HG03095 (cell line): ENCODE data around the gene TRIM66.

ENCODE experiments used
- ATAC-seq: cut with Tn5 transposase; IDR thresholded peaks from one replicate; pipeline ENCODE4 v1.9.1; 2021; ENCODE audit warnings: moderate library complexity; ENCODE audit not compliant: unreplicated experiment

The TRIM66 gene

DNA sequence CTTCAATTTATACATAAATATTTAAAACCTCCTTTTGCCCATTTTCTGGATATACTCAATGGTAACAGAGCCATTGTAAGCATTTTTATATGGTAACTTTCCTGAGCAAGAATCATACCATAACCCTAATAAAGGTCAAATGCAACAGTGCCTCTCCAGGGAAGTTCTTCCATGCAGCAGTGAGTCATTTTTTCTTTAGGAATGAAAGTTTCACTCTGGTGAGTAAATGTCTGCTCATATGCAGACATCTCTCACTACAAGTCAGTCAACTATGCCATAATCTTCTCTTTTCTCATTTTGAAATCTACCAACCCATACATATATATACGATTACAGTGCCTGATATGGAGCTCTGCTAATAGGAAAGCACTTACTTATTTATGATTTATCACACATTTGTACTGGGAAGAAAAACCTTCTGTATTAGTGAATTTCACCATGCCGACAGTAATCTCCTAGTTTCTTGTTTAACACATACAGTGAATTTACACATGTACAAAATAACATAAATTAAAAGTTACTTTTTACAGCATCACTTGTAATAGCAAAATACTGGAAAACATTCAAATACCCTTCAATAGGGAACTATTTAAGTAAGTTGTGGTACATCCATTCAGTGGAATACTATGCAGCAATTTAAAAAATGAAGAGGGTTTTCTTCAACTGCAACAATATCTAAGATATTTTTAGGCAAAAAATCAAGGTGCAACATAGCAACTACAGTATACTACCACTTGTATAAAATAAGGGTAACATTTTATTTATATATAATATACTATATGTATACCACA is 104.5 kb downstream of the TRIM66 start:
- ATAC-seq = no peak

DNA sequence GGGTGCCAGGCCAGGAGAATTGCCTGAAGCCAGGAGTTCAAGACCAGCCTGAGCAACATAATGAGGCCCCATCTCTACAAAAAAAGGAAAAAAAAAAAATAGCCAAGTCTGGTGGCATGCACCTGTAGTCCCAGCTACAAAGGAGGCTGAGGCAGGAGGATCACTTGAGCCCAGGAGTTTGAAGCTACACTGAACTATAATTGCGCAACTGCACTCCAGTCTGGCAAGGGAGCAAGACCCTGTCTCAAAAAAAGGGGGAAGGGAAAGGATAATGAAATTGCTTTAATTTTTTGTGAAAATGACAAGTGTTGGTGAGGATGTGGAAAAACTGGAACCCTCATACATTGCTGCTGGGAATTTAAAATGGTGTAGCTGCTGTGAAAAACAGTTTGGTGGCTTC is 107.7 kb downstream of the TRIM66 start:
- no peak for ATAC-seq

DNA sequence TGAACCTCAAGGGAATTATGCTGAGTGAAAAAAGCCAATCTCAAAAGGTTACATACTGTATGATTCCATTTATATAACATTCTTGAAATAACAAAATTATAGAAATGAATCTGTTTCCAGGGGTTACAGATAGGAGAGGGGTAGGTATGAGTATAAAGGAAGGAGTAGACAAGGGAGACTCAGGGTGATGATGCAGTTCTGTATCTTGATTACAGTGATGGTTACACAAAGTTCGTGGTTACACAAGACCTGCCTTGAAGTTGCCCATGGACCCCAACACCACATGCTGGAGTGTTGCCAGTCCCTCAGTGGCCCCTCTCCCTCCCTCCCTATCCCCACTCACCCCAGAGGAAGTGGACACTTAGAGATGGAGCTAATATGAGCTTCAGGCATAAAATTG is 108.7 kb downstream of the TRIM66 start:
- ATAC-seq = no peak

DNA sequence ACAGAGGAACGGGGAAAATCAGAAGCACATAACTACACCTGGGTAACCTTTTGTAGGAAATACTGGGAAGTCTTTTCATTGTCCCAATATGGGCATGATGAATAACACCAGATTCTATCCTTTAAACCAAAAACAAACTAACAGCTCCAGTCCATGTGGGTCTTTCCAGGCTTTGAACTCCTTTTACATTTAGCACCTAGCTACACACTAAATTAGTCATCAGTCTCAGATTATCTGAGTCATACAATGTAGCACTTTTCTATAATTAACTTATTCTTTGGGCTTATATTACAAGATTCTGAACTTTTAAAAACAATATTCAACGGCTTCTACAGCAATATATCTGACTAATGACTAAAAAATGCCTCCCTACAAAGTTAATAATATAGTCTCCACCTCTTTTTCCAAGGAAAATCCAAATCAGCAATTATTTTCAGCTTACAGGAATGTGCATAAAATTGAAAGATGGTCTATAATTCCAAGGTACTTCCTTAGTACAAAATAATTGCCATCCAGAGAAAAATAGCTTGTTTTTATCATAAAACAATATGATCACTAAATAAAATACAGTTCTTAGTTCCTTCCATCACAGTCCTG is 114.8 kb downstream of the TRIM66 start:
- no peak for ATAC-seq

DNA sequence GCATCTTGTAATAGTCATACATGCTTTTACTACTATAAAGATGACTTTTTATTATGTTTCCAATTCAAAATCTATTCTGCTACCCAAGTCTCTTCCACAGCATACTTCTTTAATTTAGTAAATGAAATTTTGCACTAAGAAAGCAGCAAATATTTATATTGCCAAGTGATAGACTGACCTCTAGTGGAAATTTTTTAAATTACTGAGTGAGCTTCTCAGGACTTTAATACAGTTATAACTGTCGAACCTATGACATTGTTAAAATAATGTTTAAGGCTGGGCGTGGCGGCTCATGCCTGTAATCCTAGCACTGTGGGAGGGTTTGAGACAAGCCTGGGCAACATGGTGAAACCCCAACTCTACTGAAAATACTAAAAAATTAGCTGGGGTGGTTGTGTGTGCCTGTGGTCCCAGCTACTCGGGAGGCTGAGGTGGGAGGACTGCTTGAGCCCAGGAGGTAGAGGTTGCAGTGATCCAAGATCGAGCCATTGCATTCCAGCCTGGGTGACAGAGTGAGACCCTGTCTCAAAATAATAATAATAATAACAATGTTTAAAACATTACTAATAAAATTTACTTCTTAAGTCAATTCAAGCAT is 115.8 kb downstream of the TRIM66 start:
- ATAC-seq = no peak

DNA sequence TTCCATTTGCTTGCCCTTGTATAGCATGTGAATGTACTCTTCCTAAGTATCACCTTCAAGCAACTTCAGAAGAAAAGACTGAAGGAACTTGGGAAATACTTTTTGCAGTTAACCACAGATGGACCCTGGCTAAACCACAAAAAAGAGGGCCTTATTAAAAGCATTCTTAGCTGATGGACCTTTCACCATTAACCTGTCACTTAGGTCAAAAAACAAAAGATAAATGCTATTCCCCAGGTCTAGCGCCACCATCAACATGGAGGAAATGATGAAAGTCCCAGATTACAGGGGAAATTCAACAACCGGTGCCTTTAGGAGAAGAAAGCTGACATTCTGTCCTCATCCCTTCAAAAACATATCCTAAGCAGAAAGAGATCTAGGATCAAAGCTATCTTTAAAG is 117.9 kb downstream of the TRIM66 start:
- no peak for ATAC-seq
